Natural killer cell treated with Interleukin-12 subunit alpha and Interleukin-12 subunit beta and Interleukin-15 and Interleukin-18, amount 100 ng/mL, for 72 hours (primary cell): Measurements from ENCODE around the gene BTBD19. TPM values are rescaled to one million over a fixed set of nuclear protein-coding genes. Genes with fewer than 3 reads are reported as not detected.
A peak's percentile ranks its signal among the peaks of the same experiment; 100 is the strongest.
"Not testable (repeated sequence)": the region's sequence is repeated elsewhere in the genome, so short reads cannot be mapped to it uniquely, and the experiment has no call there.

Experiments
- ATAC-seq, 2 donors: fragments of 150-1000 bp; cut with Tn5 transposase in 1 of 2; sonication (Bioruptor Pico), chemical (Tn5 transposase) in 1 of 2; 2 replicates each; pipeline ENCODE4 v1.10.0; 2021
- DNase-seq: peaks from one replicate; pipeline ENCODE4 v3.0.0; 2022; ENCODE audit warnings: low spot score
- H3K27ac Mint-ChIP-seq, 2 donors: 1 replicate in 1 of 2; 2 replicates in 1 of 2; pipeline ENCODE4 v1.8.0; 2022; ENCODE audit warnings: mixed read lengths in 2 of 2, mild to moderate bottlenecking in 1 of 2, moderate library complexity in 1 of 2
- H3K27me3 Mint-ChIP-seq, 2 donors: 1 replicate in 1 of 2; 2 replicates in 1 of 2; pipeline ENCODE4 v1.8.0; 2022; ENCODE audit warnings: mixed read lengths in 2 of 2
- H3K36me3 Mint-ChIP-seq: one replicate; pipeline ENCODE4 v1.8.0; 2022; ENCODE audit warnings: mixed read lengths
- H3K4me1 Mint-ChIP-seq, 2 donors: 1 replicate in 1 of 2; 2 replicates in 1 of 2; pipeline ENCODE4 v1.8.0; 2022; ENCODE audit warnings: low read depth in 2 of 2, mixed read lengths in 2 of 2, mild to moderate bottlenecking in 1 of 2
- H3K4me3 Mint-ChIP-seq: one replicate; pipeline ENCODE4 v1.8.0; 2022; ENCODE audit warnings: mixed read lengths
- H3K9me3 Mint-ChIP-seq: 2 replicates; pipeline ENCODE4 v1.8.0; 2022; ENCODE audit warnings: mixed read lengths
- total RNA-seq, 2 donors: library from RNA; stranded (reverse); gene quantifications; one replicate each; pipeline ENCODE4 v1.2.3, GENCODE V29; 2022

BTBD19 gene
- total RNA-seq, 2 donors from 2014 or later = 1.7 to 6.4 TPM

- Mint-ChIP-seq H3K27me3 (no peaks in the 10 kb centered on the region), H3K27ac (peak overlapping the region; percentile 97), H3K4me3 (peak overlapping the region; percentile 79), H3K4me1 (peaks cover 38 to 44% of the 10 kb centered on the region in 2 donors), H3K36me3 (no peaks in the 10 kb centered on the region), H3K9me3 (no peaks in the 10 kb centered on the region)
- ATAC-seq (peak; percentile 81 to 88), DNase-seq (peak; percentile 86)
These were observed 905 bp downstream of the BTBD19 start for GRCh38 chr1:44808938-44809917.

GRCh38 chr1:44810101-44810761 lies 1.9 kb downstream of the BTBD19 start:
- DNase-seq (no peak), ATAC-seq (no peak)
- H3K9me3 Mint-ChIP-seq = no peaks in the 10 kb centered on the region
- H3K27ac Mint-ChIP-seq = peak overlapping the region; percentile 97
- no peaks in the 10 kb centered on the region for H3K36me3 Mint-ChIP-seq
- H3K4me3 Mint-ChIP-seq = peak overlapping the region; percentile 12
- peaks cover 44 to 53% of the 10 kb centered on the region in 2 donors for H3K4me1 Mint-ChIP-seq
- no peaks in the 10 kb centered on the region for H3K27me3 Mint-ChIP-seq

- DNase-seq, H3K9me3 Mint-ChIP-seq, ATAC-seq, H3K27me3 Mint-ChIP-seq, H3K36me3 Mint-ChIP-seq: not testable (repeated sequence)
- Mint-ChIP-seq H3K4me1 (peaks cover 46 to 55% of the 10 kb centered on the region in 2 donors), H3K27ac (peak overlapping the region; percentile 97), H3K4me3 (peak overlapping the region; percentile 12)
These were observed 2.4 kb downstream of the BTBD19 start for GRCh38 chr1:44810762-44811105.

- H3K4me3 Mint-ChIP-seq = no peak overlapping the region
- DNase-seq = no peak
- H3K27ac Mint-ChIP-seq = peak overlapping the region; percentile 97
- no peaks in the 10 kb centered on the region for H3K9me3 Mint-ChIP-seq
- peaks cover 46 to 55% of the 10 kb centered on the region in 2 donors for H3K4me1 Mint-ChIP-seq
- H3K36me3 Mint-ChIP-seq = no peaks in the 10 kb centered on the region
- H3K27me3 Mint-ChIP-seq = no peaks in the 10 kb centered on the region
- ATAC-seq = no peak
These were observed 2.9 kb downstream of the BTBD19 start for GRCh38 chr1:44811234-44811633.

GRCh38 chr1:44812822-44813543 lies 4.7 kb downstream of the BTBD19 start:
- Mint-ChIP-seq H3K9me3 (no peaks in the 10 kb centered on the region), H3K4me3 (no peak overlapping the region), H3K27ac (peak overlapping the region in 1 of 2 donors; percentile 97), H3K27me3 (no peaks in the 10 kb centered on the region), H3K4me1 (peaks cover 41 to 49% of the 10 kb centered on the region in 2 donors), H3K36me3 (no peaks in the 10 kb centered on the region)
- ATAC-seq = no peak
- no peak for DNase-seq

GRCh38 chr1:44815926-44816325 lies 7.6 kb downstream of the BTBD19 start:
- Mint-ChIP-seq H3K4me3 (peak overlapping the region; percentile 99), H3K4me1 (peaks cover 49 to 57% of the 10 kb centered on the region in 2 donors), H3K27ac (peak overlapping the region; percentile 92 to 96)
- DNase-seq, ATAC-seq, H3K9me3 Mint-ChIP-seq, H3K27me3 Mint-ChIP-seq, H3K36me3 Mint-ChIP-seq: not testable (repeated sequence)

GRCh38 chr1:44817307-44817706 lies 9.0 kb downstream of the BTBD19 start:
- H3K27ac Mint-ChIP-seq = peak overlapping the region in 1 of 2 donors; percentile 100
- peak overlapping the region; percentile 29 for H3K4me3 Mint-ChIP-seq
- no peaks in the 10 kb centered on the region for H3K27me3 Mint-ChIP-seq
- H3K4me1 Mint-ChIP-seq = peaks cover 45 to 50% of the 10 kb centered on the region in 2 donors
- no peak for ATAC-seq
- H3K36me3 Mint-ChIP-seq = no peaks in the 10 kb centered on the region
- H3K9me3 Mint-ChIP-seq = no peaks in the 10 kb centered on the region
- no peak for DNase-seq

- Mint-ChIP-seq H3K27me3 (no peaks in the 10 kb centered on the region), H3K27ac (peak overlapping the region; percentile 100), H3K4me1 (peaks cover 45 to 50% of the 10 kb centered on the region in 2 donors), H3K4me3 (peak overlapping the region; percentile 29), H3K9me3 (no peaks in the 10 kb centered on the region), H3K36me3 (no peaks in the 10 kb centered on the region)
- ATAC-seq = no peak
- no peak for DNase-seq
These were observed 9.6 kb downstream of the BTBD19 start for GRCh38 chr1:44817771-44818495.

GRCh38 chr1:44819196-44819607 lies 10.9 kb downstream of the BTBD19 start:
- Mint-ChIP-seq H3K36me3 (no peaks in the 10 kb centered on the region), H3K27ac (peak overlapping the region; percentile 100), H3K27me3 (no peaks in the 10 kb centered on the region), H3K4me1 (peaks cover 40 to 46% of the 10 kb centered on the region in 2 donors), H3K9me3 (no peaks in the 10 kb centered on the region), H3K4me3 (peak overlapping the region; percentile 94)
- DNase-seq (no peak), ATAC-seq (no peak)

GRCh38 chr1:44819608-44820327 lies 11.4 kb downstream of the BTBD19 start:
- Mint-ChIP-seq H3K9me3 (no peaks in the 10 kb centered on the region), H3K27ac (peak overlapping the region; percentile 100), H3K4me1 (peaks cover 39 to 41% of the 10 kb centered on the region in 2 donors), H3K27me3 (no peaks in the 10 kb centered on the region), H3K36me3 (no peaks in the 10 kb centered on the region), H3K4me3 (peak overlapping the region; percentile 94)
- DNase-seq (peak; percentile 91), ATAC-seq (peak; percentile 94 to 95)

- ATAC-seq (no peak), DNase-seq (no peak)
- Mint-ChIP-seq H3K27me3 (no peaks in the 10 kb centered on the region), H3K27ac (peak overlapping the region; percentile 100), H3K4me1 (peaks cover 33 to 34% of the 10 kb centered on the region in 2 donors), H3K9me3 (no peaks in the 10 kb centered on the region), H3K36me3 (no peaks in the 10 kb centered on the region), H3K4me3 (peak overlapping the region; percentile 94)
These were observed 12.3 kb downstream of the BTBD19 start for GRCh38 chr1:44820328-44821239.

- Mint-ChIP-seq H3K4me1 (peaks cover 33 to 34% of the 10 kb centered on the region in 2 donors), H3K4me3 (peak overlapping the region; percentile 94), H3K36me3 (no peaks in the 10 kb centered on the region), H3K27ac (peak overlapping the region; percentile 100), H3K27me3 (no peaks in the 10 kb centered on the region), H3K9me3 (no peaks in the 10 kb centered on the region)
- no peak for DNase-seq
- ATAC-seq = no peak
These were observed 13.0 kb downstream of the BTBD19 start for GRCh38 chr1:44821240-44821715.
